ENCODE data around the gene FOXJ2. TPM values are rescaled to one million over a fixed set of nuclear protein-coding genes. Genes with fewer than 3 reads are reported as not detected.

Gene FOXJ2
- total RNA-seq, 1 donor from 2014 or later: 18.0 TPM

- intact Hi-C loops (cut with micrococcal nuclease): no loop called here
Measured at GRCh38 chr12:8028267-8028666, 4.2 kb upstream of the FOXJ2 start.

- intact Hi-C loops (cut with micrococcal nuclease): loop anchor here (5.0 kb wide), 1 partner anchor 1158 kb away; the partner anchor contains the start of gene SPSB2
Measured at GRCh38 chr12:8030189-8030588, 2.3 kb upstream of the FOXJ2 start.

GRCh38 chr12:8031017-8031416 lies 1.5 kb upstream of the FOXJ2 start:
- intact Hi-C loops (cut with micrococcal nuclease): loop anchor here (5.0 kb wide), 1 partner anchor 1159 kb away; the partner anchor contains the start of gene SPSB2

- intact Hi-C loops (cut with micrococcal nuclease): loop anchor here (1.0 to 5.0 kb wide), 3 partner anchors 50 to 1160 kb away; partner anchors contain the start of genes NECAP1 and SPSB2
Measured at GRCh38 chr12:8031872-8032241, 659 bp upstream of the FOXJ2 start.

GRCh38 chr12:8033153-8034044 lies 883 bp downstream of the FOXJ2 start:
- intact Hi-C loops (cut with micrococcal nuclease): loop anchor here (1.0 to 5.0 kb wide), 4 partner anchors 7 to 1161 kb away; partner anchors contain the start of genes C3AR1 and SPSB2

GRCh38 chr12:8034802-8035201 lies 2.3 kb downstream of the FOXJ2 start:
- intact Hi-C loops (cut with micrococcal nuclease): loop anchor here (1.0 to 5.0 kb wide), 2 partner anchors 9 to 1163 kb away; partner anchors contain the start of gene SPSB2

GRCh38 chr12:8035440-8036010 lies 3.0 kb downstream of the FOXJ2 start:
- intact Hi-C loops (cut with micrococcal nuclease): no loop called here

GRCh38 chr12:8036346-8036745 lies 3.8 kb downstream of the FOXJ2 start:
- intact Hi-C loops (cut with micrococcal nuclease): no loop called here

- intact Hi-C loops (cut with micrococcal nuclease): loop anchor here (1.0 kb wide), 1 partner anchor 9 kb away; no protein-coding TSS in a partner anchor
Measured at GRCh38 chr12:8037046-8037663, 4.6 kb downstream of the FOXJ2 start.

GRCh38 chr12:8037947-8038346 lies 5.4 kb downstream of the FOXJ2 start:
- intact Hi-C loops (cut with micrococcal nuclease): loop anchor here (1.0 kb wide), 1 partner anchor 8 kb away; no protein-coding TSS in a partner anchor

GRCh38 chr12:8038659-8039114 lies 6.2 kb downstream of the FOXJ2 start:
- intact Hi-C loops (cut with micrococcal nuclease): no loop called here

- intact Hi-C loops (cut with micrococcal nuclease): no loop called here
Measured at GRCh38 chr12:8040791-8041190, 8.3 kb downstream of the FOXJ2 start.

GRCh38 chr12:8045952-8046944 lies 13.7 kb downstream of the FOXJ2 start:
- intact Hi-C loops (cut with micrococcal nuclease): loop anchor here (1.0 kb wide), 8 partner anchors 9 to 191 kb away; partner anchors contain the start of genes C3AR1 and NECAP1

- intact Hi-C loops (cut with micrococcal nuclease): no loop called here
Measured at GRCh38 chr12:8047842-8048241, 15.3 kb downstream of the FOXJ2 start.

GRCh38 chr12:8048906-8049305 lies 16.4 kb downstream of the FOXJ2 start:
- intact Hi-C loops (cut with micrococcal nuclease): no loop called here

- intact Hi-C loops (cut with micrococcal nuclease): no loop called here
Measured at GRCh38 chr12:8050600-8051250, 18.2 kb downstream of the FOXJ2 start.

- intact Hi-C loops (cut with micrococcal nuclease): no loop called here
Measured at GRCh38 chr12:8052679-8053078, 20.2 kb downstream of the FOXJ2 start.

- intact Hi-C loops (cut with micrococcal nuclease): no loop called here
Measured at GRCh38 chr12:8054816-8055215, 22.3 kb downstream of the FOXJ2 start.

- intact Hi-C loops (cut with micrococcal nuclease): loop anchor here (2.0 kb wide), 1 partner anchor 15 kb away; no protein-coding TSS in a partner anchor
Measured at GRCh38 chr12:8057306-8057705, 24.8 kb downstream of the FOXJ2 start.

GRCh38 chr12:8057839-8058238 lies 25.3 kb downstream of the FOXJ2 start:
- intact Hi-C loops (cut with micrococcal nuclease): loop anchor here (2.0 kb wide), 1 partner anchor 15 kb away; no protein-coding TSS in a partner anchor
